ENCODE results near the gene ZNF24.

DNA sequence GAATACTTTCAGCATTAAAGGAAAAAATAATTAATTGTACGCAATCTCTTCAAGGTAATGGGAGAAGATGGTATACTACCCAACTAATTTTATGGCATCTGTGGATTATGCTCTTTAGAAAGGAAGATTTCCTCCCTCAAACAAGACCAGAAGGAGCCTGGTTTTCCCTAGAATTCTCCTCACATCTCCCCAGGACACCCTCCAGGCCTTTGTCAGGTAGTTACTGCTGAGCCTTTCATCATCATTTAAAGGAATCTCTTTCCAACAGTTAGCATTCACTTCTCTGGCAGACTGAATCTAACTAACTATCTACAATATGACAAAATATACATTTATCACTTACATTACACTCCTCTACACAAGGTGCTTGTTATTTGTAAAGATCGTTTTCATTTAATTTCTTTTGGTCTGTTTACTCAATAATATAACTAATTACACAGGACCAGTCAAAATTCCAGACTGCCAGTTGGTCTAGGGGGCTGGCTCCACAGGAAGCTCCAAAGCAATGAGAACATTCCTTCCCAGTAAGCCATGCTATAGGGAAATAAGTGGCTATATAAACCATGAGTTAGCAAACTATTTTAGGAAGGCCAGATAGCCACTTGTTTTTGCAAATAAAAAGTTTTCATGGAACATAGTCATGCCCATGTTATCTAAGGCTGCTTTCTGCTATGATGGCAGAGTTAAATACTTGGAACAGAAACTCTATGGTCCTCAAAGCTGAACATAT is 19.1 kb downstream of the ZNF24 start:
- TF ChIP-seq, protein P1, sequence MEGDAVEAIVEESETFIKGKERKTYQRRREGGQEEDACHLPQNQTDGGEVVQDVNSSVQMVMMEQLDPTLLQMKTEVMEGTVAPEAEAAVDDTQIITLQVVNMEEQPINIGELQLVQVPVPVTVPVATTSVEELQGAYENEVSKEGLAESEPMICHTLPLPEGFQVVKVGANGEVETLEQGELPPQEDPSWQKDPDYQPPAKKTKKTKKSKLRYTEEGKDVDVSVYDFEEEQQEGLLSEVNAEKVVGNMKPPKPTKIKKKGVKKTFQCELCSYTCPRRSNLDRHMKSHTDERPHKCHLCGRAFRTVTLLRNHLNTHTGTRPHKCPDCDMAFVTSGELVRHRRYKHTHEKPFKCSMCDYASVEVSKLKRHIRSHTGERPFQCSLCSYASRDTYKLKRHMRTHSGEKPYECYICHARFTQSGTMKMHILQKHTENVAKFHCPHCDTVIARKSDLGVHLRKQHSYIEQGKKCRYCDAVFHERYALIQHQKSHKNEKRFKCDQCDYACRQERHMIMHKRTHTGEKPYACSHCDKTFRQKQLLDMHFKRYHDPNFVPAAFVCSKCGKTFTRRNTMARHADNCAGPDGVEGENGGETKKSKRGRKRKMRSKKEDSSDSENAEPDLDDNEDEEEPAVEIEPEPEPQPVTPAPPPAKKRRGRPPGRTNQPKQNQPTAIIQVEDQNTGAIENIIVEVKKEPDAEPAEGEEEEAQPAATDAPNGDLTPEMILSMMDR (IDR thresholded peaks at IDR 0.05; ENCODE audit: low read length): no peak
- TF ChIP-seq EZH2 (optimal IDR thresholded peaks at IDR 0.05; ENCODE audit: low read depth, low read length): no peak
- no peak for TF ChIP-seq EZH2phosphoT487 (IDR thresholded peaks at IDR 0.05; ENCODE audit: low read length)

Data from MM.1S (cell line).